HG03280 (cell line): ENCODE data around the gene PLP2.
"Not testable (repeated sequence)": the region's sequence is repeated elsewhere in the genome, so short reads cannot be mapped to it uniquely, and the experiment has no call there.

Experiments used
- ATAC-seq: cut with Tn5 transposase; IDR thresholded peaks from one replicate; pipeline ENCODE4 v1.9.1; 2021; ENCODE audit warnings: mild to moderate bottlenecking, moderate library complexity; ENCODE audit not compliant: unreplicated experiment

PLP2 gene

GRCh38 chrX:49163555-49164419 is 7.9 kb upstream of the PLP2 start:
- peak; percentile 68 for ATAC-seq

GRCh38 chrX:49164589-49165360 is 6.9 kb upstream of the PLP2 start:
- ATAC-seq, result no peak

- ATAC-seq, result peak; percentile 43
Observed at GRCh38 chrX:49165901-49166881, 5.5 kb upstream of the PLP2 start.

- ATAC-seq, result peak; percentile 9
Observed at GRCh38 chrX:49166914-49167739, 4.6 kb upstream of the PLP2 start.

- ATAC-seq, result no peak
Observed at GRCh38 chrX:49167740-49168108, 4.0 kb upstream of the PLP2 start.

GRCh38 chrX:49172280-49172780 is 632 bp downstream of the PLP2 start:
- ATAC-seq, result peak; percentile 71

GRCh38 chrX:49173544-49173943 is 1.8 kb downstream of the PLP2 start:
- not testable (repeated sequence) for ATAC-seq

GRCh38 chrX:49174723-49175122 is 3.0 kb downstream of the PLP2 start:
- ATAC-seq, result no peak

GRCh38 chrX:49175435-49176274 is 4.0 kb downstream of the PLP2 start:
- ATAC-seq, result no peak

- ATAC-seq, result no peak
Observed at GRCh38 chrX:49176421-49177326, 5.0 kb downstream of the PLP2 start.

GRCh38 chrX:49177338-49177833 is 5.7 kb downstream of the PLP2 start:
- no peak for ATAC-seq

GRCh38 chrX:49177873-49178480 is 6.3 kb downstream of the PLP2 start:
- no peak for ATAC-seq

- ATAC-seq, result no peak
Observed at GRCh38 chrX:49178537-49178936, 6.8 kb downstream of the PLP2 start.

- ATAC-seq, result no peak
Observed at GRCh38 chrX:49179358-49179757, 7.7 kb downstream of the PLP2 start.

GRCh38 chrX:49183701-49184281 is 12.1 kb downstream of the PLP2 start:
- no peak for ATAC-seq

GRCh38 chrX:49184294-49185281 is 12.9 kb downstream of the PLP2 start:
- no peak for ATAC-seq
